ENCODE results near the gene MYOCD.

- no peak for TF ChIP-seq EZH2 (IDR thresholded peaks at IDR 0.05; ENCODE audit: insufficient read depth, poor library complexity, severe bottlenecking)
- TF ChIP-seq EZH2phosphoT487 (IDR thresholded peaks at IDR 0.05; ENCODE audit: insufficient read depth, low read depth): no peak
These were observed 43.4 kb downstream of the MYOCD start for GRCh38 chr17:12709063-12709462.
